GM10248 (cell line): ENCODE data around the gene IL12B.

Experiments
- CTCF ChIA-PET: fragments of 300-600 bp; sonication (Branson Sonifier 250); formaldehyde crosslinking; extraction: SDS; loops from one replicate; lab custom pipeline; 2021; ENCODE audit warnings: antibody characterized with exemption; lab: Yijun Ruan, JAX
- POLR2A ChIA-PET: fragments of 350-650 bp; sonication (Branson Sonifier 250); formaldehyde crosslinking; extraction: SDS; loops from one replicate; lab custom pipeline; 2020; ENCODE audit warnings: antibody characterized with exemption; lab: Yijun Ruan, JAX
- DNase-seq: peaks from one replicate; pipeline ENCODE4 v3.0.0; 2012; ENCODE audit errors: extremely low spot score
- CTCF ChIP-seq: IDR thresholded peaks from 2 replicates; pipeline ENCODE4 v1.5.1; 2012; ENCODE audit warnings: mild to moderate bottlenecking, low read depth; ENCODE audit errors: extremely low read depth, missing control alignments, control extremely low read depth

The IL12B gene

GRCh38 chr5:159319832-159320231, 10.5 kb downstream of the IL12B start:
- no peak for DNase-seq
- ChIA-PET CTCF (interaction anchor here (1.2 to 8.3 kb wide), 5 partner anchors 12 to 163 kb away, joined by 3 to 124 read pairs (median 4); no protein-coding TSS in a partner anchor), POLR2A (no interaction called here)
- no peak for TF ChIP-seq CTCF

DNA sequence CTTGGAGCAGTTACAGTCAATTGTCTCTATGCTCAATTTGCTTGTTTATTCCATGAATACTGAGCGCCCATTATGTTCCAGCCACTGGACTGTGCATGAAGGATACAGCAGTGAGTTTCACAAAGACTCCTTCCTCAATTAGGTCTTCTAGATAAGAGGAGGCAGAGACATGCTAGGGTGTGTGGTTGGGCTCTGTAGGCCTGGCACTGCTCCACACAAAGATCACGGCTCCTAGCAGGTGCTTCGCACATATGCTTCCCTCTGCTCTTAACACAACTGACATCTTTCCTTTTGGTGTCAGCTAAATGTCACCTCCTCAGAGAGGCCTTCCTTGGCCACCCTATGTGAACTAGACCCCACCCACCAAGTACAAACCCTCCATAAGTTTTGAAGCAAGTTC, 10.9 kb downstream of the IL12B start:
- no peak for DNase-seq
- ChIA-PET CTCF (interaction anchor here (1.2 to 8.3 kb wide), 5 partner anchors 12 to 162 kb away, joined by 3 to 124 read pairs (median 4); no protein-coding TSS in a partner anchor), POLR2A (no interaction called here)
- no peak for TF ChIP-seq CTCF

GRCh38 chr5:159318448-159318847, 11.8 kb downstream of the IL12B start:
- DNase-seq: no peak
- POLR2A ChIA-PET: no interaction called here
- no peak for TF ChIP-seq CTCF
- CTCF ChIA-PET: interaction anchor here (1.3 to 8.3 kb wide), 5 partner anchors 10 to 161 kb away, joined by 4 to 124 read pairs (median 10); no protein-coding TSS in a partner anchor

GRCh38 chr5:159317849-159318248, 12.4 kb downstream of the IL12B start:
- no peak for DNase-seq
- ChIA-PET CTCF (interaction anchor here (0.7 to 8.3 kb wide), 20 partner anchors 9 to 622 kb away, joined by 3 to 124 read pairs (median 4); no protein-coding TSS in a partner anchor), POLR2A (no interaction called here)
- TF ChIP-seq CTCF: no peak

- CTCF ChIA-PET: interaction anchor here (0.6 to 8.3 kb wide), 28 partner anchors 9 to 670 kb away, joined by 3 to 124 read pairs (median 4); no protein-coding TSS in a partner anchor
- POLR2A ChIA-PET: no interaction called here
- TF ChIP-seq CTCF: peak; percentile 67
- DNase-seq: peak; percentile 53
Observed at GRCh38 chr5:159316519-159317383, 13.5 kb downstream of the IL12B start.

DNA sequence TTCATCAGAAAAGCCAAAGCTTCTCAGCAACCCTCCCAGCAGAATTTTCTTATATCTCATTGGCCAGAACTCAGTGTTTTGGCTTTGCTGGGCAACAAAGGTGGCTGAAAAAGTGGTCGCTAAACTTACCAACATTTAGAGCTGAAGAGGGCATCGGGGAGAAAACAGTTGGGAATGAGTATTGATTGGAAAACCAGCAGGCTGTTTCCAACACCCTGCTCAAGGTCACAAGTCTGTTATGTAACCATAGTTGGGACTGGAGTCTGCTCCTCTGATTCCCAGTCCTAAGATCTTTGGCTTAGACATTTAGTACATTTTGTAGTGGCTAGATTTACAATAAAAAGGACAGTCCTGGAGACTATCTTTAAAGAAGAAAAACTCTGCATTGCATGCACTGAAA, 17.1 kb downstream of the IL12B start:
- TF ChIP-seq CTCF: no peak
- POLR2A ChIA-PET: no interaction called here
- DNase-seq: no peak
- CTCF ChIA-PET: interaction anchor here (0.8 to 1.4 kb wide), 2 partner anchors 70 to 156 kb away, joined by 3 read pairs; no protein-coding TSS in a partner anchor
